Fibroblast of villous mesenchyme (primary cell): ENCODE results near the gene ANKRD44. TPM values are rescaled to one million over a fixed set of nuclear protein-coding genes. Genes with fewer than 3 reads are reported as not detected.

Experiments
- DNase-seq: peaks from one replicate; pipeline ENCODE4 v3.0.0-alpha.2; 2010; ENCODE audit warnings: low read depth
- H3K4me3 ChIP-seq: 2 replicates; pipeline ENCODE4 v1.5.1; 2011; ENCODE audit warnings: low read depth, mild to moderate bottlenecking, low read length
- total RNA-seq: library from RNA; depleted of rRNA; stranded (reverse); fragments of >200 nt; gene quantifications from 2 replicates; pipeline ENCODE4 v1.2.3, GENCODE V29; 2012
- TF ChIP-seq, protein P1 (sequence below): IDR thresholded peaks from 2 replicates; pipeline ENCODE4 v1.5.1; 2012; ENCODE audit warnings: low read depth, mild to moderate bottlenecking, low read length; ENCODE audit not compliant: insufficient read depth

Gene ANKRD44
- total RNA-seq, 1 donor, result 3.9 TPM

DNA sequence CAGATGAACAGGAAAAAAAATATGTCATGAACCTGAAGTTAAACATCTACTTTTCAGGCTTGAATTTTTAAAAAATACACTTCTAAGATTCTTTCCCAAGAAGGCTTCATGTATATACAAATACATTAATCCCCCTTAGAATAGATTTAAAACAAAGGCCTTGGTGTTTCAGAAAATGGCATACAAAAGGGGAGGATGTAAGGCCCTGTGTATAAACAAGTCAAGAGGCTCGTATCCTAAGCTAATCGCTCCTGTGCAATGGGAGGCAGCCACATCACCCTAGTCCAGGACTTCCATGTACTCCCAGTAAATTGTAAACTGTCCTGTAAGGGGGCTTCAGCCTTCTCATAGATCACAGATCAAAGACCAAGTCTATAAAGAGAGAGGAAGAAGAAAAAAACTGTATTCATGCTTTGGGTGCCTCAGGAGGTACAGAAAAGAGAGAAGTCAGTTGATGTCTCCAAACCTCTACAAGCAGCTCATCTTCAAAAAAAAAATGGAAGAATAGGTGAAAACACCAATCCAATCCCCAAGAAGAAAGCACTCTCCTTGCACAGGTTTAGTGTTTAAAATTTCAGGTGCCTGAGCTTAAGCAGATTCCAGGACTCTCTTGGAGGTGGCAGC is 53.9 kb downstream of the ANKRD44 start:
- TF ChIP-seq, protein P1, sequence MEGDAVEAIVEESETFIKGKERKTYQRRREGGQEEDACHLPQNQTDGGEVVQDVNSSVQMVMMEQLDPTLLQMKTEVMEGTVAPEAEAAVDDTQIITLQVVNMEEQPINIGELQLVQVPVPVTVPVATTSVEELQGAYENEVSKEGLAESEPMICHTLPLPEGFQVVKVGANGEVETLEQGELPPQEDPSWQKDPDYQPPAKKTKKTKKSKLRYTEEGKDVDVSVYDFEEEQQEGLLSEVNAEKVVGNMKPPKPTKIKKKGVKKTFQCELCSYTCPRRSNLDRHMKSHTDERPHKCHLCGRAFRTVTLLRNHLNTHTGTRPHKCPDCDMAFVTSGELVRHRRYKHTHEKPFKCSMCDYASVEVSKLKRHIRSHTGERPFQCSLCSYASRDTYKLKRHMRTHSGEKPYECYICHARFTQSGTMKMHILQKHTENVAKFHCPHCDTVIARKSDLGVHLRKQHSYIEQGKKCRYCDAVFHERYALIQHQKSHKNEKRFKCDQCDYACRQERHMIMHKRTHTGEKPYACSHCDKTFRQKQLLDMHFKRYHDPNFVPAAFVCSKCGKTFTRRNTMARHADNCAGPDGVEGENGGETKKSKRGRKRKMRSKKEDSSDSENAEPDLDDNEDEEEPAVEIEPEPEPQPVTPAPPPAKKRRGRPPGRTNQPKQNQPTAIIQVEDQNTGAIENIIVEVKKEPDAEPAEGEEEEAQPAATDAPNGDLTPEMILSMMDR, result no peak

DNA sequence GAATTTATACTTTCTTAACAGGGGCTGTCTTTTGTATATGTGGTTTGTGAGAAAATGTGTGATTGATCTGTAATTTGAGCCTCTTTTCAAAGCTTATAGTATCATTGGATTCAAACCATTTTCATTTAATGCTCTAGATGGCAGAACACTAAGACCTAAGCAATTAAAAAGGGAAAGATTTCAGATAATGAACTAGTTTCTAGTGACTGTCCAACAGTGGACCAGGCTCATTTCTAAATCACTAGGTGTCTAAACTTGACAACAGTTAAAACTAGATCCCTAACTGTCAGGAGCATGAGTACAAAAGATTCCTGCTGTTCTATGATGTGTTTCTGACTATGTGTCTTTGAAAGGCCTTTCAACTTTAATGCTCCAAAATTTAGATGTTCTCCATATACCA is 54.6 kb downstream of the ANKRD44 start:
- TF ChIP-seq, protein P1, result no peak
- no peak overlapping the region for H3K4me3 ChIP-seq
- no peak for DNase-seq

More for the DNA sequence above, 53.9 kb downstream of the ANKRD44 start:
- DNase-seq, result no peak
- no peak overlapping the region for H3K4me3 ChIP-seq

DNA sequence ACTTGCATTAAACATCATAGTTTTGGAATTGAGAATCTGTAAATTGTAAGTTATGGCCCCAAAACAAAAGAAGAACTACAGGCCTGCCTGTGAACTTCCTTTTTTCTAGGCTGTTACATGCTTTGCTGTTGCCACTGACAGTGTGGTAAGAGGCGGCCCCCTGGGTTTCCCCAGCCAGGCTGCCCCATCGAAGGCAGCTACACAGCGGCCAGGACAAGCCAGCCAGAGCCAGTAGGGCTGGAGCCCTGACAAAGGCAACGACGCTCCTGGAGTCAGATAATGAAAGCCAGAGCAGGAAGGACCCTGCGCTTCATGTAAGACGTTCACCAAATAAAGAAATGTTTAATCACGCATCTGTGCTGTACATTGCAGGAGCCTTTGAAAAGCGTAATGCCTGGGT is 55.0 kb downstream of the ANKRD44 start:
- DNase-seq, result no peak
- TF ChIP-seq, protein P1, result no peak
- no peak overlapping the region for H3K4me3 ChIP-seq

DNA sequence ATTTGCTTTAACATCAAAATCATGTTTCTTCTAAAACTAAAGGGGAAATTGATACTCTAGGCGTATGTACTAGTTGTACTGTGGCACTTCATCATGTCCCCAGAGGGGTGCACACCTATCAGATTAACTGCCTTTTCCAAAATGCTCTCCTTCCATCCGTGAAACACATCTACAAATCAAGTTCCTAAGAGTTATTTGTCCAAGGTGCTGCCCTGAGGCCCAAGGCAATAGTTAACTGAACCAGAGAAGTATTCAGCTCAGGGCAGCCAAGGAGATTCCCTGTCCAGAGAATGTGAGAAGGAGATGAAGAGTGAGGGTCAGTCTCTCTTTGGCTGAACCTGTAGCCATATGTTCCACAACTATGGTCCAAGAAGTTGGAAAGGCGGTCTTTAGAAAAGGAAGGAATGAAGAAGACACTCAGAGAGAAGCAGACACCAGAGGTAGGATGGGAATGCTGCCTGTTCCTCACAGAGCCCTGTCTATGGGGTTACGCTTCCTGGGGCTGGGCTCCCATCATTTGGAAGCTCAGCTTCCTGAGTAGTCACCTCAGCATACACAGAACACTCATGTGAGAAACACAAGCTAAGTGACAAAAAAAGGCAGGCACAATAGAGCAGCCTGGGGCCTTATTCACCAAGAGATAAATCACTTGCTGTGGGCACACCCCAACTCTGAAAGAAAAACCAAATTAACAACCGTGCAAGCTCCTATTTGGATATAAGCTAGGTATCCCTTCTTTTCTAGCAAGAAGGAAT is 55.6 kb downstream of the ANKRD44 start:
- H3K4me3 ChIP-seq, result no peak overlapping the region
- TF ChIP-seq, protein P1, result no peak
- no peak for DNase-seq

DNA sequence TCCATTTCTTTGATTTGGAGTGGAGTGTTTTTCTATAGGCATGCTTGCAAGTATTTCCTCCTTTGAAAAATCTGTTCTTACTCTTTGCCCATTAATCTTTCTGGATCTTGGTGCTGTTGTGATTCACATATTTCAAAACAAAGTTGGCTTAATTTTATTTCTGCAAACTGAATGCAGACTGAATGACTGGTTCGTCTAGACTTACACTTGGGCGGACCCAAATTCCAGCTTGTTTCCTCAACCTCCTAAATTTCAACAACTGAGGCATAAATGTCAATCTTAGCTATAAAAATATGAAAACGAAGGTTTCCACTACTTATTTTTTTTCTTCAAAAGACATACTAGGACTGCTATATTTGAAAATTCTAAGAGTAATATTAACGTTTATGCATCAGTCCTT is 59.0 kb downstream of the ANKRD44 start:
- TF ChIP-seq, protein P1, result no peak
- no peak for DNase-seq
- H3K4me3 ChIP-seq, result no peak overlapping the region

DNA sequence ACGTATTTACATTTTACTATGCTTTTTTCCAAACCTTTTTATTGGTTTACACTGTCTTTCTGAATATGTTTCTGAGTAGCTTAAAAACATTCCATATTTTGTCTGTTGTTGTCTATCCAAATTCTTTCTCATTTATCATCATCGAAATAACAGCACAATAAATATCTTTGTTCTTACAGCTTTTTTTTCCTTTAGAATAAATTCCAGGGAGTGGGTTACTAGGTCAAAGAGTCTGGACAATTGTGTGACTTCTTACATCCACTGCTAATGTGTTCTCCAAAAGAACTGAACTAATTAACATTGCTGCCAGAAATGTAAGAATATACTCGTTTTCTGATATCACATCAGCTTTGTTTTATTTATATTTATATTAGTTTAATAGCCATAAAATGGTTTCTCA is 59.4 kb downstream of the ANKRD44 start:
- no peak overlapping the region for H3K4me3 ChIP-seq
- TF ChIP-seq, protein P1, result no peak
- no peak for DNase-seq
